ENCODE data around the gene ZWILCH. TPM values are rescaled to one million over a fixed set of nuclear protein-coding genes. Genes with fewer than 3 reads are reported as not detected.
"Not testable (repeated sequence)": the region's sequence is repeated elsewhere in the genome, so short reads cannot be mapped to it uniquely, and the experiment has no call there.

The ZWILCH gene
- total RNA-seq, 1 donor from 2014 or later = 4.1 TPM

DNA sequence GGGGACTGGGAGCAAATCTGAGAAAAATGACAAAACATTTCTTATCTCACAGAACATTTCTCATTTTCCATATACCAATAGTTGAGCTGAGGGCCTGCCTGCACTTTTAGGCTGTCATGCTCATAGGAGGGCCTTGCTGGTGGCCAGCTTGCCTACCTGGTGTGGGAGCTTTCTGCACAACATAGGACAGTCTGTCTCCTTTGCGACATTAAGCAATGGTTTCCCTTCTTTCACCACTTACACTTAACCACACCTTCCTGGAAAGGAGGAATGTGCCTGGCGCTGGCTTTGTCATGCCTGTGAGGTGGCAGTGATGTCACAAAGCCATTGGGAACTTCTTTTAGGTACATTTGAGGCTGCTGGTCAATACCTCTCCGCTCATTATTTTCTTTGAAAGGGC is 13.3 kb upstream of the ZWILCH start:
- H3K4me1 ChIP-seq = peaks cover 14% of the 10 kb centered on the region
- no peak overlapping the region for H3K27ac ChIP-seq
- no peak overlapping the region for H3K4me3 ChIP-seq
- no peaks in the 10 kb centered on the region for H3K9me3 ChIP-seq
- DNase-seq = no peak
- intact Hi-C loops (cut with DNase I) = no loop called here
- TF ChIP-seq, protein P1, sequence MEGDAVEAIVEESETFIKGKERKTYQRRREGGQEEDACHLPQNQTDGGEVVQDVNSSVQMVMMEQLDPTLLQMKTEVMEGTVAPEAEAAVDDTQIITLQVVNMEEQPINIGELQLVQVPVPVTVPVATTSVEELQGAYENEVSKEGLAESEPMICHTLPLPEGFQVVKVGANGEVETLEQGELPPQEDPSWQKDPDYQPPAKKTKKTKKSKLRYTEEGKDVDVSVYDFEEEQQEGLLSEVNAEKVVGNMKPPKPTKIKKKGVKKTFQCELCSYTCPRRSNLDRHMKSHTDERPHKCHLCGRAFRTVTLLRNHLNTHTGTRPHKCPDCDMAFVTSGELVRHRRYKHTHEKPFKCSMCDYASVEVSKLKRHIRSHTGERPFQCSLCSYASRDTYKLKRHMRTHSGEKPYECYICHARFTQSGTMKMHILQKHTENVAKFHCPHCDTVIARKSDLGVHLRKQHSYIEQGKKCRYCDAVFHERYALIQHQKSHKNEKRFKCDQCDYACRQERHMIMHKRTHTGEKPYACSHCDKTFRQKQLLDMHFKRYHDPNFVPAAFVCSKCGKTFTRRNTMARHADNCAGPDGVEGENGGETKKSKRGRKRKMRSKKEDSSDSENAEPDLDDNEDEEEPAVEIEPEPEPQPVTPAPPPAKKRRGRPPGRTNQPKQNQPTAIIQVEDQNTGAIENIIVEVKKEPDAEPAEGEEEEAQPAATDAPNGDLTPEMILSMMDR (IDR thresholded peaks at IDR 0.05) = no peak
- ATAC-seq = no peak
- no peaks in the 10 kb centered on the region for H3K27me3 ChIP-seq (ENCODE audit: low read depth)
- H3K36me3 ChIP-seq = peaks cover 90% of the 10 kb centered on the region

DNA sequence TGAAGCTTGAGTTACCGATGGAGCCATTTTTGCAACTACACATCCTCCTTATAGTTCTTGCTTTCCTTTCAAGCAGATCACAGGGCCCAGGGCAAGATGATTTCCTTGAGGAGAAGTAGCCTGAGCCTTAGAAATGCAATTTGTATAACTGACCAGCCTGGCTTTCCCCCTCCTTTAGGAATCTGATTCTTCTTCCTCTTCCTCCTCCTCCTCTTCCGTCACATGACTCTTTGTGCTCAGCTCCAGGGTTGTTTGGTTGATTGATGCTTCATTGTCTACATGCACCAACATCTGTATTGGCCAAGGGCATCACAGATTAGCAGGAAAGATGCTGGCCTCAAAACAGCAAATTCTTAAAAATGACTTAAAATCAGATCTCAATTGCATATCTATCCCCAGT is 10.9 kb upstream of the ZWILCH start:
- intact Hi-C loops (cut with DNase I) = no loop called here
- Histone ChIP-seq H3K36me3 (peaks cover 80% of the 10 kb centered on the region), H3K27me3 (ENCODE audit: low read depth) (no peaks in the 10 kb centered on the region), H3K4me1 (peaks cover 22% of the 10 kb centered on the region), H3K27ac (no peak overlapping the region), H3K9me3 (no peaks in the 10 kb centered on the region), H3K4me3 (no peak overlapping the region)
- DNase-seq = no peak
- TF ChIP-seq, protein P1 (IDR thresholded peaks at IDR 0.05) = no peak
- no peak for ATAC-seq

DNA sequence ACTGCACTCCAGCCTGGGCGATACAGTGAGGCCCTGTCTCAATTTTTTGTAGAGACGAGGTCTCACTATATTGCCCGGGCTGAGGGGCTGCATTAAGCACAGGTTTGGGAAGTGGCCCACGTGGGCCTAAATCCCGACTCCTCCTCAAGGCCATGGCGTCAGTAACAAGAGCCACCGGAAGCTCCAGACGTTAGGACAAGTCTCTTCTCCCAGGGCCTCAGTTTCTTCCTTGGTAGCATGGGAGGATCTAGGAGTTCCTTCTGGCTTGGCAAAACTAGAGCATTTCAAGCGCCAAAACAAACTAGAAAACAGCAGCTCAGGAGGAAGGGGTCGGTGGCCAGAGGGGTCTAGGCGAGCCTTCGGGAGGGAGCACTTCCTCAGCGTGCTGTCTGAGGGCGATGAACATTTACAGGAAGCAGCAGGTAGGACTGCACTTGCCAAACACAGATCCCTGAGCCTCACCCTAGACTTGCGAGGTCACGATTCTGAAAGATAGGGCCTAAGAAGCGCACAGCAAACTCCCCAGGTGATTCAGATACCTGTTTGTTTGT is 8.1 kb upstream of the ZWILCH start:
- Histone ChIP-seq H3K27ac (peak overlapping the region; percentile 87), H3K4me1 (peaks cover 30% of the 10 kb centered on the region), H3K36me3 (peaks cover 80% of the 10 kb centered on the region), H3K4me3 (peak overlapping the region; percentile 76), H3K9me3 (no peaks in the 10 kb centered on the region), H3K27me3 (ENCODE audit: low read depth) (no peaks in the 10 kb centered on the region)
- TF ChIP-seq, protein P1 (IDR thresholded peaks at IDR 0.05) = no peak
- no peak for DNase-seq
- ATAC-seq = peak; percentile 54
- intact Hi-C loops (cut with DNase I) = no loop called here

DNA sequence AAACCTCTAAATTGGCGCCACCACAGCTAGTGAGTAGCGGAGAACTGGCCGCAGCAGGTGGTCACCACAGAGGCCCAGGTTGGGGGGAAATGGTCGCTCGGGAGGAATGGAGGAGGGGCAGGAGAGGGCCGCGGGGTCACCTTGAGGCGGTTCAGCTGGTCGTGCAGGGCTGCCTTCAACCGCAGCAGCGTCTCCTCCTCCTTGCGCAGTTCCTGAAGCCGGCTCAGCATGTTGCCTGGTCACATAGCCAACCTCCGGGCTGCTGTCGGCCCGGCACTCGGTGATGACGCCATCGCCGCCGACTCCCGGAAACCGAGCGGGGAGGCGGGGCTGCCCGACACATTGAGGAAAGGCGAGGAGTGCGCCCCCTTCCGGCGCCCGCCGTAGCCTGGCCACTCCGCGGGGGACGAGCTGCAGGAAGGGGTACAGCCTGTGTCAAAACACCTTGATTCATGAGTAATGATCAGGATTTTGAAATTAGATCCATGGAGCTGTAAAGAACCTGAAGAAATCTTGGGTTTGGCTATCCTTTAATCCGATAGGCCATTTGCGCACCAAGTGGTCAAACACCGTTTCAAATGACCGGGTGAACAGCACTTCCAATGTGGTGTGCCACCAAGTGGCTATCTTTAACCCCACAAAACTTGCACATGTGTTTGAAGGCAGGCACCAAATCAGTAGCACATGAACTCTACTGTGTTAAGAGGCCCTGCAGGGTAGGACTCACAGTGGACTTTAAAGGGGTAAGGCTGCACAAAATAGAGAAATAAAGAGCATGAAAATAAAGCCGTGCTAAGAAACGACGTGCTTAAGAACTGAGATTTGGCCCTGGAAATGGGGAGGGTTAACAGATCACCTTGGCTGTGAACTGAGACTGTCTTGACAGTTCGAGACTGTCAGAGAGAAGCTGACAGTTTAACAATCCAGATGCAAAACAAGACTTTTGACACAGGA is 7.3 kb upstream of the ZWILCH start, which contains the start of gene SNAPC5:
TSS of gene SNAPC5 (minus strand) at position 261 of the 954 bp plus-strand sequence. CDS start at position 230, 31 bp downstream.
- H3K36me3 ChIP-seq = peaks cover 80% of the 10 kb centered on the region
- ATAC-seq = peak; percentile 98 to 99
- TF ChIP-seq, protein P1 (IDR thresholded peaks at IDR 0.05) = peak; percentile 99
- peak within 1 kb of the TSS; percentile 76 for H3K4me3 ChIP-seq
- H3K9me3 ChIP-seq = no peaks in the 10 kb centered on the region
- H3K27me3 ChIP-seq (ENCODE audit: low read depth) = no peaks in the 10 kb centered on the region
- DNase-seq = peak; percentile 98
- peaks cover 37% of the 10 kb centered on the region for H3K4me1 ChIP-seq
- intact Hi-C loops (cut with DNase I) = no loop called here
- H3K27ac ChIP-seq = peak within 1 kb of the TSS; percentile 87

DNA sequence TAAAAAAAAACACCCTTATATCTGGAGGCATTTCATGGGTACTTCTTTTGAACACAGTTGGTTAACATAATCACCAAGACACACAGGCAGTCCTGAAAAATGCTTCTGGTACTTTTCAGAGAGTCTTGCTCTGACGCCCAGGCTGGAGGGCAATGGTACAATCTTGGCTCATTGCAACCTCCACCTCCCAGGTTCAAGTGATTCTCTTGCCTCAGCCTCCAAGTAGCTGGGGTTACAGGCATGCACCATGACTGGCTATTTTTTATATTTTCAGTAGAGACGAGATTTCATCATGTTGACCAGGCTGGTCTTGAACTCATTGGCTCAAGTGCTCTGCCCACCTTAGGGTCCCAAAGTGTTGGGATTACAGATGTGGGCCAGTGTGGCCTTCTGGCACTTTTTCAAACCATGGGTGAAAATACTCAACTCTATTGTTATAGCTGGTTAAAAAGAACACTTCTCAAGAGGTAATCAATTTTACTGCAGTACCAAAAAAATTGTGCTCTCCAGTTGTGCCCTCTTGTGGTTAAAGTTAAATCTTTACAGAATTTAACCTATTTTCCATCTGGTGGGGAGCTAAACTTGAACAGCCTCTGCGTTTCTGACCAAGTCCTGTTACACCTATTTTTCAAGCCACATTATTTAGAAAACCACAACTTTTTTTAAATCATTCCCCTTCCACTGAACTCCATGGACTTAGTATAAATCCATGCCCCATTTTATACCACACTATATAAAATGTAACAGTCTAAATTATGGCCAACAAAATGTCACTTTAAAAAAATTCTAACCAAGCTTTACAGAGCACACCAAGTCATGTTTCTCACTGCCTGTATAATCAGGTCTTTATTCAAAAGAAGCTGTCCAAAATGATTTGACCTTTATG is 6.4 kb upstream of the ZWILCH start:
- intact Hi-C loops (cut with DNase I) = no loop called here
- DNase-seq = no peak
- no peak for ATAC-seq
- Histone ChIP-seq H3K36me3 (peaks cover 77% of the 10 kb centered on the region), H3K27ac (peak overlapping the region; percentile 87), H3K9me3 (no peaks in the 10 kb centered on the region), H3K4me3 (no peak overlapping the region), H3K27me3 (ENCODE audit: low read depth) (no peaks in the 10 kb centered on the region), H3K4me1 (peaks cover 47% of the 10 kb centered on the region)
- TF ChIP-seq, protein P1 (IDR thresholded peaks at IDR 0.05) = peak; percentile 31

DNA sequence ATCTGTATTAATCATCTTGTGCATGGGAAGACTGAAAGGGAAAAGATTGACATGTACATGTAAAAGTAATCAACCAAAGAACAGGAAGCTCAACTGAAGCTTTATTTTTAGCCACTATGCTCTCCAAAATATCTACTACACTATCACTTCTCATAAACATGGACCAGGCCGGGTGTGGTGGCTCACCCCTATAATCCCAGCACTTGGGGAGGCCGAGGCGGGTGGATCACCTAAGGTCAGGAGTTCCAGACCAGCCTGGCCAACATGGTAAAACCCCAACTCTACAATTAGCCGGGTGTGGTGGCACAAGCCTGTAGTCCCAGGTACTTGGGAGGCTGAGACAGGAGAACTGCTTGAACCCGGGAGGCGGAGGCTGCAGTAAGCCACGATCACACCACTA is 4.8 kb upstream of the ZWILCH start:
- Histone ChIP-seq H3K36me3 (peaks cover 61% of the 10 kb centered on the region), H3K4me1 (peaks cover 52% of the 10 kb centered on the region)
- ATAC-seq; DNase-seq; H3K4me3 ChIP-seq; H3K27ac ChIP-seq; H3K27me3 ChIP-seq (ENCODE audit: low read depth); intact Hi-C loops (cut with DNase I); H3K9me3 ChIP-seq: not testable (repeated sequence)

Measured in lower lobe of right lung (tissue), 2 donors.